GM12873 (cell line): ENCODE results near the gene USP47.

Experiments used
- TF ChIP-seq, protein P1 (sequence below): IDR thresholded peaks from 2 replicates; pipeline ENCODE4 v1.5.1; 2012; ENCODE audit warnings: low read depth, mild to moderate bottlenecking, moderate library complexity, low read length, control low read depth; ENCODE audit not compliant: insufficient read depth; ENCODE audit errors: missing control alignments

The USP47 gene

GRCh38 chr11:11940551-11940950 lies 98.8 kb downstream of the USP47 start:
- TF ChIP-seq, protein P1, sequence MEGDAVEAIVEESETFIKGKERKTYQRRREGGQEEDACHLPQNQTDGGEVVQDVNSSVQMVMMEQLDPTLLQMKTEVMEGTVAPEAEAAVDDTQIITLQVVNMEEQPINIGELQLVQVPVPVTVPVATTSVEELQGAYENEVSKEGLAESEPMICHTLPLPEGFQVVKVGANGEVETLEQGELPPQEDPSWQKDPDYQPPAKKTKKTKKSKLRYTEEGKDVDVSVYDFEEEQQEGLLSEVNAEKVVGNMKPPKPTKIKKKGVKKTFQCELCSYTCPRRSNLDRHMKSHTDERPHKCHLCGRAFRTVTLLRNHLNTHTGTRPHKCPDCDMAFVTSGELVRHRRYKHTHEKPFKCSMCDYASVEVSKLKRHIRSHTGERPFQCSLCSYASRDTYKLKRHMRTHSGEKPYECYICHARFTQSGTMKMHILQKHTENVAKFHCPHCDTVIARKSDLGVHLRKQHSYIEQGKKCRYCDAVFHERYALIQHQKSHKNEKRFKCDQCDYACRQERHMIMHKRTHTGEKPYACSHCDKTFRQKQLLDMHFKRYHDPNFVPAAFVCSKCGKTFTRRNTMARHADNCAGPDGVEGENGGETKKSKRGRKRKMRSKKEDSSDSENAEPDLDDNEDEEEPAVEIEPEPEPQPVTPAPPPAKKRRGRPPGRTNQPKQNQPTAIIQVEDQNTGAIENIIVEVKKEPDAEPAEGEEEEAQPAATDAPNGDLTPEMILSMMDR: no peak

DNA sequence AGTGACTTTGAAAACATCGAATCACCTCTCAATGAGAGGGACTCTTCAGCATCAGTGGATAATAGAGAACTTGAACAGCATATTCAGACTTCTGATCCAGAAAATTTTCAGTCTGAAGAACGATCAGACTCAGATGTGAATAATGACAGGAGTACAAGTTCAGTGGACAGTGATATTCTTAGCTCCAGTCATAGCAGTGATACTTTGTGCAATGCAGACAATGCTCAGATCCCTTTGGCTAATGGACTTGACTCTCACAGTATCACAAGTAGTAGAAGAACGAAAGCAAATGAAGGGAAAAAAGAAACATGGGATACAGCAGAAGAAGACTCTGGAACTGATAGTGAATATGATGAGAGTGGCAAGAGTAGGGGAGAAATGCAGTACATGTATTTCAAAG lies 100.9 kb downstream of the USP47 start:
- TF ChIP-seq, protein P1: no peak

DNA sequence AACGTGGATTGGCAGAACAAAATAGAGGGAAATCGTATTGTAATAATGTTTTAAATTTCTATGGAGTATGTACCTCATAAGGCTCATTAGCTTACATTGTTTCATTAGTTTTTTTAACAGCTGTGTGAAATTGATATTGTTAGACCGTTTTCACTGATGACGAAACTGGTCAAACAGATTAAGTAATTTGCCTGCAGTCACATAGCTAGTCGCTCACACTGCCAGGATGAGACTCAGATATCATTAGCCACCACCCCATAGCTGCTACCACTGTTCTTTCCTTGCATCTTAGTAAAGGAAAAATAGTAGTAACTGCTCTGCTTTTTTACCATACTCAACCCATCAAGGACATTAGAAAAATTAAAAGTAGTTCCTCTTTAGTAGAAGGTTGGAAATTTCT lies 102.7 kb downstream of the USP47 start:
- TF ChIP-seq, protein P1: no peak

DNA sequence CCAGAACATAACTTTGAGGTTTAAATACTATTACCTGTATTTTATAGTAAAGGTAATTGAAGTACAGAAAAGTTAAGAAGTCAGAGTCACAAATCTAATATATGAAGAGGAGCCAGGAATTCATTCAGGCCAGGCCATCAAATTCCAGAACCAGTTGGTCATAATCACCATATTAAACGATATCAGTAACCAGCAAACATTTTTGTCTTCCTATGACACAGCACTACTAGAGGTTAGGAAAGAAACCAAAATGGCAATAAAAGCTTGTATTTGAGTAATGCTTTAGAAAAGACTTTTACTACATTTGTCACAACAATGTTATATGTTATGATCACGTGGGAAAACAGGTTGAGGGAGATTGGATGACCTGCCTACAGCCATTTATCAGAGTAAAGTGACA lies 104.4 kb downstream of the USP47 start:
- TF ChIP-seq, protein P1: no peak

- TF ChIP-seq, protein P1: no peak
Measured at GRCh38 chr11:11946878-11947277, 105.1 kb downstream of the USP47 start.

DNA sequence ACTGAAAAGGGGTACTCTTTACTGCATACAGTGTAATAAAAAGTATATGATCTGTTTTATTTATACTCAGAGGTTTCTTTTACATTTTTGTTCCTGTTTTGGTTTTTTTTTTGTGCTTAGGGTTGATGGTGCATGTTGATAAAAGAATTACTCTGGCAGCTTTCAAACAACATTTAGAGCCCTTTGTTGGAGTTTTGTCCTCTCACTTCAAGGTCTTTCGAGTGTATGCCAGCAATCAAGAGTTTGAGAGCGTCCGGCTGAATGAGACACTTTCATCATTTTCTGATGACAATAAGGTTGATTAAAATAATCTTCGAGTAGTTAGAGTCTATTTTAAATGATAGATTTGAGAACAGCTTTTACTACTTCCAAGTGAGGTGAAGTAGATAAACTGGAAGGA lies 106.1 kb downstream of the USP47 start:
- TF ChIP-seq, protein P1: no peak

- TF ChIP-seq, protein P1: no peak
Measured at GRCh38 chr11:11948242-11948947, 106.6 kb downstream of the USP47 start.
